Tibial artery (tissue), 4 donors: ENCODE measurements around the gene KASH5.

Experiments
- DNase-seq, 2 donors: peaks; one replicate each; pipeline ENCODE4 v3.0.0-alpha.2; 2019
- H3K27ac ChIP-seq, 2 donors: fragments of 200-600 bp; sonication (generic) in 1 of 2; 1 replicate in 1 of 2; 2 replicates in 1 of 2; pipeline ENCODE4 v1.5.1; 2018 to 2019; ENCODE audit warnings: mild to moderate bottlenecking in 1 of 2
- H3K27me3 ChIP-seq, 2 donors: fragments of 200-600 bp; sonication (generic) in 1 of 2; one replicate each; pipeline versions ENCODE4 v1.5.1 to v1.6.0; 2016 to 2019
- H3K36me3 ChIP-seq, 3 donors: fragments of 200-600 bp; sonication (generic) in 2 of 3; one replicate each; pipeline ENCODE4 v1.5.1; 2016 to 2019; ENCODE audit warnings: mild to moderate bottlenecking in 2 of 3
- H3K4me1 ChIP-seq, 4 donors: fragments of 200-600 bp; sonication (generic) in 2 of 4; 1 replicate in 3 of 4; 2 replicates in 1 of 4; pipeline ENCODE4 v1.5.1; 2016 to 2019
- H3K4me3 ChIP-seq, 2 donors: fragments of 200-600 bp; sonication (generic) in 1 of 2; 1 replicate in 1 of 2; 2 replicates in 1 of 2; pipeline ENCODE4 v1.5.1; 2018 to 2019; ENCODE audit warnings: mild to moderate bottlenecking in 2 of 2
- H3K9me3 ChIP-seq, 3 donors: fragments of 200-600 bp; sonication (generic) in 1 of 3; one replicate each; pipeline ENCODE4 v1.5.1; 2016 to 2019
- CTCF ChIP-seq, 2 experiments: fragments of 200-600 bp in 1 of 2; fragments of 450-650 bp in 1 of 2; IDR thresholded peaks; one replicate each; pipeline ENCODE4 v1.5.1; 2017 to 2019; ENCODE audit warnings: antibody characterized with exemption in 2 of 2, mild to moderate bottlenecking in 1 of 2, moderate library complexity in 1 of 2
- intact Hi-C: fragments of 100-400 bp; cut with DNase I; formaldehyde crosslinking; loops from one replicate; pipeline ENCODE4 v1.15.0; 2023; ENCODE audit warnings: low total_unique reads

KASH5 gene

GRCh38 chr19:49440439-49441209 lies 52.6 kb downstream of the KASH5 start:
- peaks cover 0 to 24% (median 10%) of the 10 kb centered on the region in 4 donors for H3K4me1 ChIP-seq
- no peak for DNase-seq
- no peak for TF ChIP-seq CTCF (IDR thresholded peaks at IDR 0.05)
- H3K27me3 ChIP-seq: peaks cover 0 to 70% of the 10 kb centered on the region in 2 donors
- intact Hi-C loops: loop anchor here (10.0 kb wide), 1 partner anchor 176 kb away; no protein-coding TSS in a partner anchor
- H3K36me3 ChIP-seq: no peaks in the 10 kb centered on the region
- H3K9me3 ChIP-seq: no peaks in the 10 kb centered on the region
- no peak overlapping the region for H3K27ac ChIP-seq
- H3K4me3 ChIP-seq: peak overlapping the region; percentile 7 to 34

- TF ChIP-seq CTCF (IDR thresholded peaks at IDR 0.05): no peak
- H3K27ac ChIP-seq: peak within 1 kb of the TSS; percentile 74 to 77
- peak; percentile 72 to 82 for DNase-seq
- H3K4me1 ChIP-seq: peaks cover 0 to 22% (median 10%) of the 10 kb centered on the region in 4 donors
- peak within 1 kb of the TSS; percentile 57 to 80 for H3K4me3 ChIP-seq
- H3K9me3 ChIP-seq: no peaks in the 10 kb centered on the region
- H3K36me3 ChIP-seq: peaks cover 0 to 3% (median 0%) of the 10 kb centered on the region in 3 donors
- peaks cover 0 to 62% of the 10 kb centered on the region in 2 donors for H3K27me3 ChIP-seq
- intact Hi-C loops: loop anchor here (10.0 kb wide), 1 partner anchor 177 kb away; no protein-coding TSS in a partner anchor
Observed at GRCh38 chr19:49441210-49441959, 53.3 kb downstream of the KASH5 start, which contains the start of gene SLC17A7. SLC17A7 (minus strand) TSS chr19:49441527; CDS start chr19:49441379, 148 bp downstream.

DNA sequence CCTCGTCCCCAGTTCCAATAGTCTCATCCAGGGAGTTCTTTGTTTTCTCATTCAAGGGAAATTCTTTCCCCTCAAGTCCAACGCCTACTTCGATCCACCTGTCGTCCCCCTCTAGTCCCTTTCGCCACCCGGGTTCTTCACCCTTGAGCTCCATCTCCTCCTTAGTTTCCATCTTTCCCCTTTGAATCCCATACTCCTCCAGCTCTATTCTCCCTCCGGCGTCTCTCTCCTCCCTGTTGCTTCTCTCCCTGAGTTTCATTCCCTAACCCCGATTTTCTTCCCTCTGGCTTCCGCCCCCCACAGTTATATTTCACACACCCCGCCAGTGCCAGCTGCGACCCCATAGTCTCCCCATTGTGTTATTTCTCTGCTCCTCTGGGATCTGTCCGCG lies 53.9 kb downstream of the KASH5 start:
- H3K27me3 ChIP-seq: peaks cover 0 to 56% of the 10 kb centered on the region in 2 donors
- H3K36me3 ChIP-seq: peaks cover 0 to 9% (median 6%) of the 10 kb centered on the region in 3 donors
- H3K4me3 ChIP-seq: peak overlapping the region; percentile 57 to 80
- H3K4me1 ChIP-seq: peaks cover 0 to 21% (median 10%) of the 10 kb centered on the region in 4 donors
- DNase-seq: no peak
- peak overlapping the region in 1 of 2 donors; percentile 77 for H3K27ac ChIP-seq
- H3K9me3 ChIP-seq: no peaks in the 10 kb centered on the region
- no peak for TF ChIP-seq CTCF (IDR thresholded peaks at IDR 0.05)
- intact Hi-C loops: loop anchor here (2.0 to 10.0 kb wide), 2 partner anchors 49 to 177 kb away; no protein-coding TSS in a partner anchor

GRCh38 chr19:49442354-49442753 lies 54.3 kb downstream of the KASH5 start:
- H3K27me3 ChIP-seq: peaks cover 0 to 52% of the 10 kb centered on the region in 2 donors
- DNase-seq: peak; percentile 69 to 79
- H3K36me3 ChIP-seq: peaks cover 0 to 13% (median 7%) of the 10 kb centered on the region in 3 donors
- peak overlapping the region; percentile 57 to 80 for H3K4me3 ChIP-seq
- H3K27ac ChIP-seq: peak overlapping the region; percentile 74 to 77
- H3K4me1 ChIP-seq: peaks cover 0 to 21% (median 10%) of the 10 kb centered on the region in 4 donors
- intact Hi-C loops: loop anchor here (2.0 to 10.0 kb wide), 2 partner anchors 50 to 178 kb away; no protein-coding TSS in a partner anchor
- no peak for TF ChIP-seq CTCF (IDR thresholded peaks at IDR 0.05)
- H3K9me3 ChIP-seq: no peaks in the 10 kb centered on the region

DNA sequence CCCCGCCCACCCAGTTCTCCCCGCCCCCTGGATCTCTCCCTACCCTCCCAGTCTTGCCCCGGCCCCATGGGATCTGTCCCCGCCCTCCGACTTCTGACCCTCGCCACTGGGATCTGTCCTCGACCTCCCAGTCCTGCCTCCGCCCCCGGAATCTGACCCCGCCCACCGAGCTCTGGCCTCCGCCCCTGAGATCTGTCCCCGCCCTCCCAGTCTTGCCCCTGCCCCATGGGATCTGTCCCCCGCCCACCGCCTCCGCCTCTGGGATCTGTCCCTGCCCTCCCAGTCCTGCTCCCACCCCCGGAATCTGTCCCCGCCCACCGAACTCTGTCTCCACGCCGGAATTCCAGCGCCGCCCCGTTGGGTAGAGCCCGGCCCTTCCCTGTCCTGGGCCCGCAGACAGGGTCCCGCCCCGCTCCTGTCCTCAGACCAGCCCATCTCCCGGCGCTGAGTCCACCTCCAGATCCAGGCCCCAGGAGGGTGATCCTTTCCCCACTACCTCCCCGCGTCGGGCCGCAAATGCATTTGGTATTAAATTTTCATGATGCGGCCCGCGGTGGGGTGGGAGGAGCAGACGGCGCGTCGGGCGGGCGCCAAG lies 54.8 kb downstream of the KASH5 start:
- peak; percentile 96 to 97 for DNase-seq
- peaks cover 0 to 17% (median 7%) of the 10 kb centered on the region in 3 donors for H3K36me3 ChIP-seq
- intact Hi-C loops: loop anchor here (2.0 to 10.0 kb wide), 2 partner anchors 50 to 178 kb away; no protein-coding TSS in a partner anchor
- H3K27me3 ChIP-seq: peaks cover 0 to 47% of the 10 kb centered on the region in 2 donors
- peaks cover 0 to 21% (median 10%) of the 10 kb centered on the region in 4 donors for H3K4me1 ChIP-seq
- peak overlapping the region; percentile 57 to 80 for H3K4me3 ChIP-seq
- no peak for TF ChIP-seq CTCF (IDR thresholded peaks at IDR 0.05)
- peak overlapping the region; percentile 74 to 77 for H3K27ac ChIP-seq
- no peaks in the 10 kb centered on the region for H3K9me3 ChIP-seq
